SK-N-SH treated with all-trans-retinoic acid at 6 μM for 48 hours (cell line): Measurements from ENCODE around the gene TMEM139.
"Not testable (repeated sequence)": the region's sequence is repeated elsewhere in the genome, so short reads cannot be mapped to it uniquely, and the experiment has no call there.

ENCODE experiments used
- ATAC-seq: fragments of 200-7000 bp; cut with Tn5 transposase; 3 replicates; pipeline ENCODE4 v1.9.1; 2020; ENCODE audit warnings: mild to moderate bottlenecking, moderate library complexity
- ARNTL ChIP-seq: fragments of 450-650 bp; formaldehyde crosslinking; IDR thresholded peaks from 2 replicates; pipeline ENCODE4 v1.5.0; 2020; ENCODE audit warnings: low read depth, mild to moderate bottlenecking, moderate library complexity, borderline replicate concordance
- BACH2 ChIP-seq: fragments of 250-450 bp; sonication (Bioruptor Pico); IDR thresholded peaks from 2 replicates; pipeline ENCODE4 v1.9.0; 2021; ENCODE audit warnings: mild to moderate bottlenecking, borderline replicate concordance
- CREB5 ChIP-seq: fragments of 250-450 bp; sonication (Bioruptor Pico); IDR thresholded peaks from 2 replicates; pipeline ENCODE4 v1.5.1; 2020; ENCODE audit warnings: low read depth, mild to moderate bottlenecking, moderate library complexity
- CSDC2 ChIP-seq: fragments of 250-450 bp; sonication (Bioruptor Pico); IDR thresholded peaks from 2 replicates; pipeline ENCODE4 v1.5.0; 2020; ENCODE audit warnings: mild to moderate bottlenecking, moderate library complexity
- CSRNP3 ChIP-seq: fragments of 250-450 bp; sonication (Bioruptor Pico); IDR thresholded peaks from 2 replicates; pipeline ENCODE4 v1.5.1; 2021; ENCODE audit warnings: mild to moderate bottlenecking, moderate library complexity
- ESRRG ChIP-seq: fragments of 250-450 bp; sonication (Bioruptor Pico); IDR thresholded peaks from 2 replicates; pipeline ENCODE4 v1.6.1; 2021; ENCODE audit warnings: mild to moderate bottlenecking
- GLIS3 ChIP-seq: fragments of 250-450 bp; sonication (Bioruptor Pico); IDR thresholded peaks from 2 replicates; pipeline ENCODE4 v1.5.0; 2020; ENCODE audit warnings: mild to moderate bottlenecking, moderate library complexity
- ISL1 ChIP-seq: fragments of 250-450 bp; sonication (Bioruptor Pico); IDR thresholded peaks from 2 replicates; pipeline ENCODE4 v2.1.2; 2022; ENCODE audit warnings: mild to moderate bottlenecking, moderate library complexity
- OSR1 ChIP-seq: fragments of 250-450 bp; sonication (Bioruptor Pico); IDR thresholded peaks from 2 replicates; pipeline ENCODE4 v1.8.0; 2022; ENCODE audit warnings: moderate library complexity, mild to moderate bottlenecking, inconsistent platforms
- PATZ1 ChIP-seq: fragments of 250-450 bp; sonication (Bioruptor Pico); IDR thresholded peaks from 2 replicates; pipeline ENCODE4 v1.8.0; 2020; ENCODE audit warnings: mild to moderate bottlenecking, moderate library complexity, borderline replicate concordance
- POU6F1 ChIP-seq: fragments of 250-450 bp; sonication (Bioruptor Pico); IDR thresholded peaks from 2 replicates; pipeline ENCODE4 v1.8.0; 2021; ENCODE audit warnings: low read depth, mild to moderate bottlenecking, moderate library complexity, borderline replicate concordance
- PPARA ChIP-seq: fragments of 250-450 bp; sonication (Bioruptor Pico); IDR thresholded peaks from 2 replicates; pipeline ENCODE4 v1.5.0; 2020; ENCODE audit warnings: mild to moderate bottlenecking, borderline replicate concordance
- SNAI2 ChIP-seq: fragments of 250-450 bp; sonication (Bioruptor Pico); IDR thresholded peaks from 2 replicates; pipeline ENCODE4 v1.5.0; 2020; ENCODE audit warnings: mild to moderate bottlenecking, moderate library complexity
- TCF4 ChIP-seq: fragments of 250-450 bp; sonication (Bioruptor Pico); IDR thresholded peaks from 2 replicates; pipeline ENCODE4 v1.8.0; 2021; ENCODE audit warnings: mild to moderate bottlenecking, moderate library complexity, borderline replicate concordance
- TOX ChIP-seq: fragments of 250-450 bp; sonication (Bioruptor Pico); IDR thresholded peaks from 2 replicates; pipeline ENCODE4 v1.8.0; 2021; ENCODE audit warnings: mild to moderate bottlenecking, moderate library complexity, borderline replicate concordance
- TSHZ2 ChIP-seq: fragments of 250-450 bp; sonication (Bioruptor Pico); IDR thresholded peaks from 2 replicates; pipeline ENCODE4 v1.5.0; 2020; ENCODE audit warnings: mild to moderate bottlenecking, moderate library complexity
- ZC3H10 ChIP-seq: fragments of 250-450 bp; sonication (Bioruptor Pico); IDR thresholded peaks from 2 replicates; pipeline ENCODE4 v1.5.1; 2021; ENCODE audit warnings: mild to moderate bottlenecking, moderate library complexity
- ZFP3 ChIP-seq: fragments of 250-450 bp; sonication (Bioruptor Pico); IDR thresholded peaks from 2 replicates; pipeline ENCODE4 v1.5.0; 2020; ENCODE audit warnings: mild to moderate bottlenecking, moderate library complexity
- ZFP30 ChIP-seq: fragments of 450-650 bp; formaldehyde crosslinking; IDR thresholded peaks from 2 replicates; pipeline ENCODE4 v1.5.0; 2022; ENCODE audit warnings: mild to moderate bottlenecking, moderate library complexity
- ZNF565 ChIP-seq: fragments of 450-650 bp; formaldehyde crosslinking; conservative IDR thresholded peaks from 2 replicates; pipeline ENCODE4 v1.5.0; 2020; ENCODE audit warnings: low read depth, mild to moderate bottlenecking, moderate library complexity
- ZNF8 ChIP-seq: fragments of 450-650 bp; formaldehyde crosslinking; IDR thresholded peaks from 2 replicates; pipeline ENCODE4 v1.5.0; 2020; ENCODE audit warnings: mild to moderate bottlenecking, moderate library complexity

TMEM139 gene

GRCh38 chr7:143289421-143289820 lies 4.7 kb downstream of the TMEM139 start:
- peak; percentile 1; the same call in 1 of the 3 replicates for ATAC-seq
- no peak for TF ChIP-seq ARNTL (CRISPR knock-in tag)
- TF ChIP-seq TCF4 (CRISPR knock-in tag) = no peak

GRCh38 chr7:143289888-143290287 lies 5.1 kb downstream of the TMEM139 start:
- ATAC-seq = not testable (repeated sequence)

- ATAC-seq = no peak
- no peak for TF ChIP-seq TSHZ2
- TF ChIP-seq BACH2 (CRISPR knock-in tag) = no peak
- no peak for TF ChIP-seq ZC3H10 (CRISPR knock-in tag)
- no peak for TF ChIP-seq CSDC2
- no peak for TF ChIP-seq ISL1 (CRISPR knock-in tag)
- no peak for TF ChIP-seq CSRNP3 (CRISPR knock-in tag)
Measured at GRCh38 chr7:143290293-143290692, 5.5 kb downstream of the TMEM139 start.

- TF ChIP-seq OSR1 (CRISPR knock-in tag) = no peak
- no peak for TF ChIP-seq CSRNP3 (CRISPR knock-in tag)
- no peak for TF ChIP-seq SNAI2 (CRISPR knock-in tag)
- TF ChIP-seq ARNTL (CRISPR knock-in tag) = no peak
- TF ChIP-seq BACH2 (CRISPR knock-in tag) = no peak
- no peak for TF ChIP-seq PATZ1 (CRISPR knock-in tag)
- TF ChIP-seq ZFP3 (CRISPR knock-in tag) = no peak
- TF ChIP-seq GLIS3 (CRISPR knock-in tag) = no peak
- TF ChIP-seq ZFP30 (CRISPR knock-in tag) = no peak
- no peak for TF ChIP-seq ZNF8 (CRISPR knock-in tag)
- TF ChIP-seq ESRRG (CRISPR knock-in tag) = no peak
- TF ChIP-seq PPARA (CRISPR knock-in tag) = no peak
- no peak for TF ChIP-seq ISL1 (CRISPR knock-in tag)
- TF ChIP-seq TOX (CRISPR knock-in tag) = no peak
- no peak for TF ChIP-seq ZNF565 (CRISPR knock-in tag)
- no peak for ATAC-seq
Measured at GRCh38 chr7:143292876-143293275, 8.1 kb downstream of the TMEM139 start.

- ATAC-seq = peak; percentile 64
- TF ChIP-seq ISL1 (CRISPR knock-in tag) (no peak), SNAI2 (CRISPR knock-in tag) (no peak), POU6F1 (CRISPR knock-in tag) (no peak), ARNTL (CRISPR knock-in tag) (no peak), PATZ1 (CRISPR knock-in tag) (no peak), ESRRG (CRISPR knock-in tag) (no peak), ZFP3 (CRISPR knock-in tag) (no peak), CREB5 (CRISPR knock-in tag) (no peak), PPARA (CRISPR knock-in tag) (no peak)
Measured at GRCh38 chr7:143295870-143296269, 11.1 kb downstream of the TMEM139 start.
